ENCODE measurements around the gene LTB.
"Not testable (repeated sequence)": the region's sequence is repeated elsewhere in the genome, so short reads cannot be mapped to it uniquely, and the experiment has no call there.

The LTB gene

DNA sequence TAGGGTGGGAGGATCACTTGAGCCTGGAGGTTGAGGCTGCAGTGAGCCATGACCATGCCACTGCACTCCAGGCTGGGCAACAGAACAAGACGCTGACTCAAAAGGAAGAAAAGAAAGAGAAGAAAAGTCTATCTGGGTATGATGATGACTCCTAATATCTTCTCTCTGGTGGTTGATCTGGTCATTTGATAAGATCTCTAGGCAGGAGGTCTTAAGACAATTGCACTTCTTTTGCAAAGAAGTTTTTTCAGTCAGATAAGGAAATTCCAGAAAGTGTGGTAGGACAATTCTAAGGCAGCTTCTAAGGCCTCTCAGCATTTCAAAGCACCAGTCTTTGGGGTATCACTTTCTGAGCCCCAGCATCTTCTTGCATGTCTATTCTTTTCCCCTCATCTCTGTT is 25.1 kb upstream of the LTB start:
- DNase-seq, result no peak

DNA sequence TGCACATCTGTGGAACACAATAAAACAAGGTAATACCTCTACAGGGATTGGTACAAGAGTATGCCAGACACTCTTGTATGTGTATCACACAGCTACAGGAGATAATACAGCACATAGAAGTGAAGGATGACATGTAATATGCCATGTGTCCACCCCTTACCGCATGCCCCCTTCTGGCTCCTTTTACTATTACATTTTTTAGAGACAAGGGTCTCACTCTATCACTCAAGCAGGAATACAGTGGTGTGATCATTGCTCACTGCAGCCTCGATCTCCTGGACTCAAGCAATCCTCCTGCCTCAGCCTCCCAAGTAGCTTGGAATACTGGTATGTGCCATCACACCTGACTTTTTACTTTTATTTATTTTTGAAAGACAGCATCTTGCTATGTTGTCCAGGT is 14.8 kb upstream of the LTB start:
- DNase-seq, result no peak

DNA sequence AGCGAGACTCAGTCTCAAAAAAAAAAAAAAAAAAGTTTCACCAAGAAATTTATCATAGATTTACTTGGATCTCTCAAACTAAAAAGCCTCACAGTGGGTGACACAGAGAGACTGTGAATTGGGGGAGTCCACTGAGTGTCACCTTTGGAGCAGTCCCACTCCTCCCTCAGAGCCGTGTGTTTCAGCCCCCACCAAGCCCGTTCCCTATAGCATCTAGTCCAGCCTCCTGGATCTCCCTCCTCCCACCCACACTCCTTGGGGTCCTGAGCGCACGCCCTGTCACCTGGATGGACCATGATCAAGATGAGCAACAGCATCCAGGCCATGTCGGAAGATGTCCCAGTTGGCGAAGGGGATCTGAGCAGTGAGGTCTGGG is 10.2 kb upstream of the LTB start:
- DNase-seq, result no peak

DNA sequence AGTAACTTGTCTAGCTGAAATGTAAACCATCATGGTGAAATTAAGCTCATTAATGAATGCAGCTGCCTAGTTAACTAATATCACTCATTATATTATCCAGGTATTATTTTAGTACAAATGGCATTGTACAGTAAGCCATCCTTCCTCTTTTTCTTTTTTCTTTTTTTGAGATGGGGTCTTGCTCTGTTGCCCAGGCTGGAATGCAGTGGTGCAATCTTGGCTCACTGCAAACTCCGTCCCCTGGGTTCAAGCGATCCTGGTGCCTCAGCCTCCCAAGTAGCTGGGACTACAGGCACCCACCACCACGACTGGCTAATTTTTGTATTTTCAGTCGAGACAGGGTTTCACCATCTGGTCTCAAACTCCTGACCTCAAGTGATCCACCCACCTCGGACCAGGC is 8.5 kb upstream of the LTB start:
- DNase-seq, result not testable (repeated sequence)

DNA sequence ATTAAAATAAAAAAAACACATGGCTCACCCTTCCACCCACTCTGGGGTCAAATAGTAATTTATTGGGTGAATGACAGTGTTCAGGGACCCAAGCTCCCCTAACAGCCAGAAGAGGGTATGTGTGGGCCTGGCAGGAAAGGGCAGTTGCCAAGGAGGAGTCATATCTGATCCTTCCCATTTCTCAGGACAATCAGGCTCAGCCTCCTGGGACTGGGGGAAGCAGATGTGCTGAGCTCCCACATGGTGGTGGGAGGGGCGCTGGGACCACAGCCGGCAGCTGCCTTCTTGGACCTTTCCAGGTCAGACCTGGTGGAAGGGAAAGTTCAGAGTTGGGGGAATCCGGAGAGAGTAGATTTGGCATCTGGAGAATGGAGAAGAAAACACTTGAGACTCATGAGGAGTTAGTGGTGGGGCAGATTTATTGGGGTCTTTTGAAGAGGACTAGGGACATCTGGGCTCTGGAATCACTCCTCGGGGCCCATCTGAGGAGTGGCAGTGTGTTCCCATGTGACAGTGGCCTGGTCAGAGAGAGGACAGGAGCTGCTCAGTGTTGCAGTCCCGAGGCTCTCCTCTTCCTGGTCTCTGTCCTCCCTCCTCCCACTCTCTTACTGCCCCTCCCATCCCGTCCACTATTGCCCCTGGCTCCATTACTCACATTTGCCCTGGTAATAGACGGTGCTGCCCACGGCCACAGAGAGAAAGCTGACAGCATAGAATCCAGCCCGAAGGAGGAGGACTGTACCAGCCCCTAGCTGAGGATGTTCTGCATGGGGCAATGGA is 6.8 kb upstream of the LTB start:
- DNase-seq, result no peak

DNA sequence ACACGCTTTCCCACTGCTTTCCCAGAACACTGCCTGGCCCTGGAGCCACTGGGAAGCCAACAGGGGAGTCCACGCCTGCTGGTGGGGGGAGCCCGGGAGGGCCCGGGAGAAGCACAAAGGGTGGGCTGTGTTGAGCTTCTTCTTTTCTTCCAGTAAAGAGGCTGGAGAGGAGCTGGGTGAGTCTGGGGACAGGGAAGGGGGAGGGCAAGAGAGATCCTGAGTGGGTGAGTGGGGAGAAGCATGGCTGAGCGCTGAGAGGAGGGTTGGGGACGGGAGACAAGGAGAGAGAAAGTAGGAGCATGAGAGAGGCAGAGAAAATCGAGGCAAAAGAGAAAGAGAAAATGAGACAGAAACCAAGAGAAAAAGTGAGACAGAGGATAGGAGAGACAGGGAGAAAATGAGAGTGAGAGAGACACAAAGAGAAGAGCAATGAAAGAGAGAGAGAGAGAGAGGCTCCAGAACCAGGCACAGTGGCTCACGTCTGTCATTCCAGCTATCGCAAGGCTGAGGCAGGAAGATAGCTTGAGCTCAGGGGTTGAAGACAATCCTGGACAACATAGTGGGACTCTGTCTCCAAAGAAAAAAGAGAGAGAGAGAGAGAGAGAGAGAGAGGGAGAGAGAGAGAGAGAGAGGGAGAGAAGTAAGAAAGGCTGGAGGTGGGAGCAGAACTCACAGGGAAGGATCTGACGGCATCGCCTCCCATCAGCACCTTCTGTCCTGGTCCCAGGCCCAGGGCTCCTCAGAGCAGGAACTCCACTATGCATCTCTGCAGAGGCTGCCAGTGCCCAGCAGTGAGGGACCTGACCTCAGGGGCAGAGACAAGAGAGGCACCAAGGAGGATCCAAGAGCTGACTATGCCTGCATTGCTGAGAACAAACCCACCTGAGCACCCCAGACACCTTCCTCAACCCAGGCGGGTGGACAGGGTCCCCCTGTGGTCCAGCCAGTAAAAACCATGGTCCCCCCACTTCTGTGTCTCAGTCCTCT is 5.9 kb upstream of the LTB start:
- DNase-seq, result no peak

DNA sequence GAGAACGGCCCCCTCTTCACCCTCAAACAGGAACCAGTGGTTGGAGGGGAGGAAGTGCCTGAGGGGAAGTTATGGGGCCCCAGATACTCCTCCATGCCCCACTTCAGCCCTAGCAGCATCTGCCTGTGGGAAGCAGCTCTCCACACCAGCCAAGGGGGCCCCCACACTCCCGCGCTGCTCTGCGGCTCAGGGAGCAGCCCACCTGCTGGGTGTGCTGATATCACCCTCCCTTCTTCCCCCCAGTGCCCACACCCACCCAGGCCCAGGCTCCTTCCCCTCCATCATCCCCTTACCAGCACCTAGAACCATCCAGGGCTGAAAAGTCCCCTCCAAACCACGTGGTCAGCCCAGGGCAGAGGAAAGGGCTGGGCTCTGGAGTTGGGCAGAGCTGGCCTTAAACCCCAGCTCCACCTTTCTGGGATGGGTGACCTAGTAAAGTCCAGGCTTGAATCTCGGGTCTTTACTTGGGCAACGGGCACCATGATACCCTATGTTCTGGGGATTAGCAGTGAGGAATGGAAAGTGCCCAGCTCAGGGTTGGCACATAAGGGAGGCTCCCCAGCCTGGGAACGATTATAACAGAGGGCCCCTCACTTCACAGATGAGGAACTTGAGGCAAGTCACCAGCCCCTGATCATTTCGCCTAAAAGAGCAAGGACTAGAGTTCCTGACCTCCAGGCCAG is 4.5 kb upstream of the LTB start:
- DNase-seq, result no peak

DNA sequence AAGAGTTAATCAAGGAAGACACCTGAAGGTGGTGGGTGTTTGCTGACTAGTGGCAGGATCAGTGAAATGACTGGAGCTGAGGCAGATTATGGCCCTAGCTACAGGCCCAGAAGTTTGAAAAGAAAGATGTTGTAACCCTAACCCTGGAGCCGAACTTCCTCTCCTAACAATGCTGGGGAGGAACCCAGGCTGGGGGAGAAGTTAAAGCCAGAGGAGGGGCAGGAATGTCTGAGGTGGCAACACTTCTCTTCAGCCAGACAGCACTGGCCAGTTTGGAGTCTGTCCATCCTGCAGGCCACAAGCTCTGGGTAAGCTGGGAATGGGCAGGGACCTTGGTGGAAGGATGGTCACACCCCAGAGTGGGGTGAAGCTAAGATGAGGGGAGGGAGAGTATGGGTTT is 3.8 kb upstream of the LTB start, which contains the start of gene LST1:
Gene LST1 (plus strand): TSS at position 270 of the 400 bp plus-strand sequence. CDS start 1,023 bp downstream, outside the sequence.
- no peak for DNase-seq

DNA sequence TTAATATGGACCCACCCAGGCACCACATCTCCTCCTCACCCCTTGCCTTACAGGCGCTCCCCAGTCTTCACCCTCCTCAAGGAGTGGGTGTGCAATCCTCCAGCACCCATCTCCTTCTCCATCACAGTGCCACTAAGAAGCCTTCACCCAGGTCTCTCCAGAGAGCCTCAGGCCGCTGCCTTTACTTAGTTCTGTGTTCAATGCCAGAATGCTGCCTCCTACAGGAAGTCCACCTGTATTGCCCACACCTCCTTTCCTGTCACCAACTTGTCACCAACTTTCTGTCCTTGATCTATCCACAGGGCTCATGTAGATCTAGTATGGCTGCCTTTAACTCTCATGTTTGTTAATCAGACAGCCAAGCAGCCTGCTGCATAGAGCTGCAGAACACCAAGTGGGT is 3.3 kb upstream of the LTB start:
- no peak for DNase-seq

DNA sequence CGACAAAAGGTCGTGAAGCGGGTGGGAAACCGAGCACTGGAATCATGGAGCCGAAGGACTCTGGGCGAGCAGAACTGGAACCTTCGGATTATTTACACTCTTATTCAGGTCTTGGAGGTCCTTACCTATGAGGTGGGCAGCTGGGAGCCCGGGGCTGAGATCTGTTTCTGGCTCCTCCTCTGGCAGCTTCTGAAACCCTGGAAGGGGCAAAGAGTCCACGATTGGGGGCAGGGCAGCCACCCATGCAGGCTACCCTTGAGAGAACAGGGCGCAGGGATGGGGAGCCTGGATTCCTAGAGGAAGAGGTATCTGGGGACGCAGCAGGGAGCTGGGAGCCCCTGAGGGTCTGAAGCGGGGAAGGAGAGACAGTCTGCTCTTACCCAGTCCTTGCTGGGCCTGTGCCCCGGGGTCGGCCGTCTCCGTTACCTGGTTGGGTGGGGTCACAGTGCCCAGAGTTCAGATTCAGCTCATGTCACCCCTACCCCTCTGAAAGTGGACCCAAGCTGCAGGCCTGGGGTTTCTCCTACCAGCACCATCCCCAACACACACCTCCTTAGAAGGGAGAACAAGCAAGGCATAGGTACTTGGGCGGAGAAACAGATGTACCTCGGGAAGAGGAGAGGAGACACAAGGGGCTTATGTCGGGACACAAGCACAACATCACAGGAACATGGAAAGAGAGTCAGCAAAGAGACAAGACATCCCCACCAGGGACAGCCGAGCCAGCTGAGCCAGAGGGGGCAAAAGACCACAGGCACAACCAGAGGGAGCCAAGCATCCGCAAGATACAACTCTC is 592 bp downstream of the LTB start:
- DNase-seq, result no peak

DNA sequence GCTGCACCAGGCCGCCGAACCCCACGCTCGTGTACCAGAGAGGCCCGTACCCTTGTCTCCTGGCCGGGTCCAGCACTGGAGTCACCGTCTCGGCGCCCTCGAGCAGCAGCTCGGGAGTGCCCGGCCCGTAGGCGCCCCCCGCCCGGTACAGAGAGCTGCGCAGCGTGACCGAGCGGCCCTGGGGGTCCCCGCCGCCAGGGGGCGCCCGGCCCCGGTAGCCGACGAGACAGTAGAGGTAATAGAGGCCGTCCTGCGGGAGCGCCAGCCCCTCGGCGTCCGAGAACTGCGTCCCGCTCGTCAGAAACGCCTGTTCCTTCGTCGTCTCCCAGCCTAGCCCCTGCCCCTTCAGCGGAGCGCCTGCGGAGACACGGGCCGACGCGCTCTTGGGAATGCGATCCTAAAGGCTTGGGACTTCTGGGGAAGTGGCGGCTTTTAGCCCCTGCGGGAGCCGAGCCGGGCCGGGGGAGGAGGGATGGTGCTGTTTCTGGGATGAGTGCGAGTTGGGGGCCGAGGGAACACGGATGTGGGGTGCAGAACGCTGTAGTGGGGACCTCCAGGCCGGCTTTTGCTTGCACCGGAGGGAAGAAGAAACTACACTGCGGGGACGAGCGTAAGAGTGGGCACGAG is 1.3 kb downstream of the LTB start:
- DNase-seq, result peak; percentile 94

DNA sequence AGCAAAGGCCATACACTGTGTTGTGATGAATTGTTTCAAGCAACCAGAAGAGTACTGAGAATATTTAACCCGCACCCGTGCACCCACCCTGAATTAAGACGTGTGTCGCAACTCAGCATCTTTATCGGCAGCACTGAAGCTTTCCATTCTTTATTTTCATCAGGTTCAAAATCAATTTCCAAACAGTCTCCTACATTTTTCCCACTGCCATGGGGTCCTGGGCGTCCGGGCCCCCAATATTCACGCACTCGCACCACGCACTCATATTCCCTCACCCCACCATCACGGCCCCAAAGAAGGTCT is 1.8 kb downstream of the LTB start:
- DNase-seq, result no peak

DNA sequence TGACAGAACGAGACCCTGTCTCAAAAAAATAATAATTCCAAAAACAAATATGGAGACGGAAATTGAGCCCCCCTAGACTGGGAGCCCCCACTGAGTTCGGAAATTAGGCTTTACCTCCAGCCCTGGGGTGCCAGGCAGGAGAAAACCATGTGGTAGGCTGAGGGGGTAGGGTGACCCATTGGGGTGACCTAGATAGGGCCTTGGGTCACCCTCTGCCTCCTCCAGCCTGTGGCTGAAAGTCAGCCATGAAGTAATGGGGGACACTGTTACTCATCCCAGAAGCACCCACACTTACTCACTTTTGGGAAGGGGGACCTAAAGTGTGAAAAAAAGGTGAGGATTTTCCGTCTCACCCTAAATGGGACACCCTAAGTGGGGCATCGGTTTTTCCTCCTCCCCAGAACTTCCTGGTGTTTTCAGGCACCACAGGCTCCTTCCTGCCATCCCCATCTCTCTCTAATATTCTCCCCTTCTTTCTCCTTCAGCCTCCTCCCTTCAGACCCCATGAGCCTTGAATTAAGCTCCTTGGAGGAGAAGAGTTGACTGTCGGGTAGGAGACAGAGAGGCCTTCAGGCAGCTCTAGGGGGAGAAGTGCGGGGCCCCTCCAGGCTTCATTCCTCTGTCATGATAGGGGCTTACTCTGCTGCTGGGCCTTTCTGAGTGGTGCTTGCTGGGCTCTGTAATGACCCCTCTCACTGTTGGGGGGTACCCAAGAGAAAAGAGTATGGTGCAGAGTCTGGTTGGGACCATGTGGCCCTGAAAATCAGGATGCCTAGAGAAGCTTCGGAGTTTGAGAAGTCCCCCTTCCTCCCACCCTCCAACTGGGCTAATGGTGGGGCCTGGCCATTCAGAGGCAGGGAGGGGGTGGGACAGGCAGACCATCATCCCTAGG is 2.4 kb downstream of the LTB start:
- no peak for DNase-seq

DNA sequence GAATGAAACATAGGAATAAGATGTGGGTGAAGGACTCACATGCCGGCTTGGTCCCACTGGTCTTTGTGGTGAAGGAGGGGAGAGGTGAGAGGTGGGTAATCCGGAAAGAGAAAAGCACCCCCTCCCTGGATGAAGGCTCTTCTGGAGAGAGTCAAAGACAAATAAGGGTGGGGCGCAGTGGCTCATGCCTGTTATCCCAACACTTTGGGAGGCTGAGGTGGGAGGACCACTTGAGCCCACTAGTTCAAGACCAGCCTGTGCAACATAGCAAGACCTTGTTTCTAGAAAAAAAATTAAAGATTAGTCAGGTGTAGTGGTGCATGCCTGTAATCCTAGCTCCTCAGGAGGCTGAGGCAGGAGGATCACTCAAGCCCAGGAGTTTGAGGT is 3.1 kb downstream of the LTB start:
- DNase-seq, result no peak

DNA sequence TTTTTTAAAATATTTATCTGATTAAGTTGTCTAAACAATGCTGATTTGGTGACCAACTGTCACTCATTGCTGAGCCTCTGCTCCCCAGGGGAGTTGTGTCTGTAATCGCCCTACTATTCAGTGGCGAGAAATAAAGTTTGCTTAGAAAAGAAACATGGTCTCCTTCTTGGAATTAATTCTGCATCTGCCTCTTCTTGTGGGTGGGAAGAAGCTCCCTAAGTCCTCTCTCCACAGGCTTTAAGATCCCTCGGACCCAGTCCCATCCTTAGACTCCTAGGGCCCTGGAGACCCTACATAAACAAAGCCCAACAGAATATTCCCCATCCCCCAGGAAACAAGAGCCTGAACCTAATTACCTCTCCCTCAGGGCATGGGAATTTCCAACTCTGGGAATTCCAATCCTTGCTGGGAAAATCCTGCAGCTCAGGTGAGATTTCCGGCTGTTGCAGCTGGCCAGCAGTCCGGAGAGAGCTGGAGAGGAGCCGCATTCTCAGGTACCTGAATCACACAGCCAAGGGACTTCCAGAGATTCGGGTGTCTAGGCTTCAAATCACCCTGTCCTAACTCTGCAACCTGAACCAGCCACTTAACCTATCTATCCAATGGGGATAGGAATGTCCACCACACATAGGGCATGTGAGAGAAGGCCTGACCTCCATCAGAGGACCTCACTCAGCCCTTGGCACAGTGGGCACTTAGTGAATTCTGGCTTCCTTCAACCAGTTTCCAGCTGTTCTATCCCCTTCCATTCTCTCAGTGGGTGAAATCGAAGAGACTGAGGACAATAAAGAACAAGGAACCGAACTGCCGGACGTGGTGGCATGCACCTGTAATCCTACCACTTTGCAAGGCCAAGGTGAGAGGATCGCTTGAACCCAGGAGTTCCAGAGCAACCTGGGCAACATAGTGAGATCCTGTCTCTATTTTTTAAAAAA is 3.8 kb downstream of the LTB start:
- no peak for DNase-seq

DNA sequence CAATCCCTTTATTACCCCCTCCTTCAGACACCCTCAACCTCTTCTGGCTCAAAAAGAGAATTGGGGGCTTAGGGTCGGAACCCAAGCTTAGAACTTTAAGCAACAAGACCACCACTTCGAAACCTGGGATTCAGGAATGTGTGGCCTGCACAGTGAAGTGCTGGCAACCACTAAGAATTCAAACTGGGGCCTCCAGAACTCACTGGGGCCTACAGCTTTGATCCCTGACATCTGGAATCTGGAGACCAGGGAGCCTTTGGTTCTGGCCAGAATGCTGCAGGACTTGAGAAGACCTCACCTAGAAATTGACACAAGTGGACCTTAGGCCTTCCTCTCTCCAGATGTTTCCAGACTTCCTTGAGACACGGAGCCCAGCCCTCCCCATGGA is 4.7 kb downstream of the LTB start:
- DNase-seq, result no peak

DNA sequence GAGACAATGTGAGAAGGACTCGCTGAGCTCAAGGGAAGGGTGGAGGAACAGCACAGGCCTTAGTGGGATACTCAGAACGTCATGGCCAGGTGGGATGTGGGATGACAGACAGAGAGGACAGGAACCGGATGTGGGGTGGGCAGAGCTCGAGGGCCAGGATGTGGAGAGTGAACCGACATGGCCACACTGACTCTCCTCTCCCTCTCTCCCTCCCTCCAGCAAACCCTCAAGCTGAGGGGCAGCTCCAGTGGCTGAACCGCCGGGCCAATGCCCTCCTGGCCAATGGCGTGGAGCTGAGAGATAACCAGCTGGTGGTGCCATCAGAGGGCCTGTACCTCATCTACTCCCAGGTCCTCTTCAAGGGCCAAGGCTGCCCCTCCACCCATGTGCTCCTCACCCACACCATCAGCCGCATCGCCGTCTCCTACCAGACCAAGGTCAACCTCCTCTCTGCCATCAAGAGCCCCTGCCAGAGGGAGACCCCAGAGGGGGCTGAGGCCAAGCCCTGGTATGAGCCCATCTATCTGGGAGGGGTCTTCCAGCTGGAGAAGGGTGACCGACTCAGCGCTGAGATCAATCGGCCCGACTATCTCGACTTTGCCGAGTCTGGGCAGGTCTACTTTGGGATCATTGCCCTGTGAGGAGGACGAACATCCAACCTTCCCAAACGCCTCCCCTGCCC is 5.2 kb downstream of the LTB start:
- no peak for DNase-seq

DNA sequence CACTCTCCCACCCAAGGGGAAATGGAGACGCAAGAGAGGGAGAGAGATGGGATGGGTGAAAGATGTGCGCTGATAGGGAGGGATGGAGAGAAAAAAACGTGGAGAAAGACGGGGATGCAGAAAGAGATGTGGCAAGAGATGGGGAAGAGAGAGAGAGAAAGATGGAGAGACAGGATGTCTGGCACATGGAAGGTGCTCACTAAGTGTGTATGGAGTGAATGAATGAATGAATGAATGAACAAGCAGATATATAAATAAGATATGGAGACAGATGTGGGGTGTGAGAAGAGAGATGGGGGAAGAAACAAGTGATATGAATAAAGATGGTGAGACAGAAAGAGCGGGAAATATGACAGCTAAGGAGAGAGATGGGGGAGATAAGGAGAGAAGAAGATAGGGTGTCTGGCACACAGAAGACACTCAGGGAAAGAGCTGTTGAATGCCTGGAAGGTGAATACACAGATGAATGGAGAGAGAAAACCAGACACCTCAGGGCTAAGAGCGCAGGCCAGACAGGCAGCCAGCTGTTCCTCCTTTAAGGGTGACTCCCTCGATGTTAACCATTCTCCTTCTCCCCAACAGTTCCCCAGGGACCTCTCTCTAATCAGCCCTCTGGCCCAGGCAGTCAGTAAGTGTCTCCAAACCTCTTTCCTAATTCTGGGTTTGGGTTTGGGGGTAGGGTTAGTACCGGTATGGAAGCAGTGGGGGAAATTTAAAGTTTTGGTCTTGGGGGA is 6.1 kb downstream of the LTB start:
- no peak for DNase-seq

Measured in retina (tissue), 1 donor.